Measurements from ENCODE around the gene SLC9A1. TPM values are rescaled to one million over a fixed set of nuclear protein-coding genes. Genes with fewer than 3 reads are reported as not detected.

The SLC9A1 gene
- total RNA-seq, 1 donor from 2014 or later: 34.2 TPM

GRCh38 chr1:27065999-27066630 is 88.8 kb downstream of the SLC9A1 start:
- H3K4me3 Mint-ChIP-seq (ENCODE audit: unreplicated experiment): no peak overlapping the region
- H3K27me3 Mint-ChIP-seq (ENCODE audit: unreplicated experiment): peaks cover 6% of the 10 kb centered on the region
- H3K27ac Mint-ChIP-seq (ENCODE audit: unreplicated experiment): no peak overlapping the region
- no peaks in the 10 kb centered on the region for H3K9me3 Mint-ChIP-seq (ENCODE audit: unreplicated experiment)
- TF ChIP-seq CTCF (IDR thresholded peaks at IDR 0.05): no peak
- DNase-seq (ENCODE audit: extremely low spot score, unreplicated experiment): no peak
- peaks cover 4% of the 10 kb centered on the region for H3K4me1 Mint-ChIP-seq (ENCODE audit: unreplicated experiment)
- no peaks in the 10 kb centered on the region for H3K36me3 Mint-ChIP-seq (ENCODE audit: unreplicated experiment)

GRCh38 chr1:27060891-27061290 is 94.0 kb downstream of the SLC9A1 start:
- Mint-ChIP-seq H3K9me3 (ENCODE audit: unreplicated experiment) (no peaks in the 10 kb centered on the region), H3K4me1 (ENCODE audit: unreplicated experiment) (peaks cover 11% of the 10 kb centered on the region), H3K27me3 (ENCODE audit: unreplicated experiment) (no peaks in the 10 kb centered on the region), H3K36me3 (ENCODE audit: unreplicated experiment) (no peaks in the 10 kb centered on the region), H3K4me3 (ENCODE audit: unreplicated experiment) (no peak overlapping the region), H3K27ac (ENCODE audit: unreplicated experiment) (no peak overlapping the region)
- no peak for DNase-seq (ENCODE audit: extremely low spot score, unreplicated experiment)
- no peak for TF ChIP-seq CTCF (IDR thresholded peaks at IDR 0.05)

- no peaks in the 10 kb centered on the region for H3K9me3 Mint-ChIP-seq (ENCODE audit: unreplicated experiment)
- no peak overlapping the region for H3K27ac Mint-ChIP-seq (ENCODE audit: unreplicated experiment)
- peaks cover 11% of the 10 kb centered on the region for H3K4me1 Mint-ChIP-seq (ENCODE audit: unreplicated experiment)
- no peaks in the 10 kb centered on the region for H3K36me3 Mint-ChIP-seq (ENCODE audit: unreplicated experiment)
- no peak for TF ChIP-seq CTCF (IDR thresholded peaks at IDR 0.05)
- H3K27me3 Mint-ChIP-seq (ENCODE audit: unreplicated experiment): no peaks in the 10 kb centered on the region
- no peak for DNase-seq (ENCODE audit: extremely low spot score, unreplicated experiment)
- H3K4me3 Mint-ChIP-seq (ENCODE audit: unreplicated experiment): no peak overlapping the region
Observed at GRCh38 chr1:27058966-27059669, 95.8 kb downstream of the SLC9A1 start.

GRCh38 chr1:27057801-27058625 is 96.9 kb downstream of the SLC9A1 start:
- Mint-ChIP-seq H3K9me3 (ENCODE audit: unreplicated experiment) (no peaks in the 10 kb centered on the region), H3K4me1 (ENCODE audit: unreplicated experiment) (peaks cover 11% of the 10 kb centered on the region), H3K27ac (ENCODE audit: unreplicated experiment) (peak overlapping the region; percentile 44), H3K4me3 (ENCODE audit: unreplicated experiment) (no peak overlapping the region), H3K36me3 (ENCODE audit: unreplicated experiment) (no peaks in the 10 kb centered on the region), H3K27me3 (ENCODE audit: unreplicated experiment) (no peaks in the 10 kb centered on the region)
- DNase-seq (ENCODE audit: extremely low spot score, unreplicated experiment): no peak
- TF ChIP-seq CTCF (IDR thresholded peaks at IDR 0.05): no peak

- Mint-ChIP-seq H3K4me1 (ENCODE audit: unreplicated experiment) (peaks cover 11% of the 10 kb centered on the region), H3K9me3 (ENCODE audit: unreplicated experiment) (no peaks in the 10 kb centered on the region), H3K27me3 (ENCODE audit: unreplicated experiment) (no peaks in the 10 kb centered on the region), H3K36me3 (ENCODE audit: unreplicated experiment) (no peaks in the 10 kb centered on the region), H3K27ac (ENCODE audit: unreplicated experiment) (no peak overlapping the region), H3K4me3 (ENCODE audit: unreplicated experiment) (no peak overlapping the region)
- DNase-seq (ENCODE audit: extremely low spot score, unreplicated experiment): no peak
- TF ChIP-seq CTCF (IDR thresholded peaks at IDR 0.05): no peak
Observed at GRCh38 chr1:27057389-27057788, 97.5 kb downstream of the SLC9A1 start.
